HEK293 (cell line): ENCODE data around the gene GMDS.

Source experiments
- CTCF ChIA-PET: fragments of 350-600 bp; formaldehyde crosslinking; extraction: SDS; loops from one replicate; lab custom pipeline; 2021; ENCODE audit warnings: antibody characterized with exemption; lab: Yijun Ruan, JAX
- POLR2A ChIA-PET: fragments of 300-600 bp; formaldehyde crosslinking; extraction: SDS; loops from one replicate; lab custom pipeline; 2020; ENCODE audit warnings: antibody characterized with exemption, inconsistent platforms; lab: Yijun Ruan, JAX
- H3K27ac ChIP-seq: fragments of 200-500 bp; sonication (Bioruptor generic); 2 replicates; pipeline ENCODE4 v1.5.1; 2014; ENCODE audit warnings: low read depth, low read length, control low read depth, inconsistent platforms; ENCODE audit errors: extremely low read depth
- H3K36me3 ChIP-seq, 2 experiments: fragments of 200-500 bp in 1 of 2; sonication (Bioruptor generic) in 1 of 2; 1 replicate in 1 of 2; 2 replicates in 1 of 2; pipeline ENCODE4 v1.5.1; 2014 to 2017; ENCODE audit warnings: inconsistent platforms in 2 of 2, low read length in 2 of 2; ENCODE audit not compliant: control insufficient read depth in 2 of 2, insufficient read depth in 1 of 2
- H3K4me1 ChIP-seq: fragments of 200-500 bp; sonication (Bioruptor generic); 2 replicates; pipeline ENCODE4 v1.5.1; 2014; ENCODE audit warnings: mild to moderate bottlenecking, low read length, inconsistent platforms; ENCODE audit not compliant: control insufficient read depth, insufficient read depth
- H3K4me3 ChIP-seq: 2 replicates; pipeline ENCODE4 v1.5.1; 2011; ENCODE audit warnings: low read depth, mild to moderate bottlenecking, control low read depth, low read length, moderate library complexity
- H3K9me3 ChIP-seq: fragments of 200-500 bp; sonication (Bioruptor generic); 2 replicates; pipeline ENCODE4 v1.5.1; 2014; ENCODE audit warnings: low read depth, low read length, inconsistent platforms; ENCODE audit not compliant: control insufficient read depth, insufficient read depth
- FEZF1 ChIP-seq: fragments of 450-650 bp; formaldehyde crosslinking; IDR thresholded peaks from 2 replicates; pipeline ENCODE4 v1.5.1; 2016; ENCODE audit warnings: missing biosample characterization, missing genetic modification characterization
- HOXA7 ChIP-seq: sonication (generic); formaldehyde crosslinking; IDR thresholded peaks from 2 replicates; pipeline ENCODE4 v1.8.1; 2022; ENCODE audit warnings: missing genetic modification reagents, borderline replicate concordance
- MEIS1 ChIP-seq: sonication (generic); formaldehyde crosslinking; IDR thresholded peaks from 2 replicates; pipeline ENCODE4 v1.8.1; 2022; ENCODE audit warnings: missing genetic modification reagents, mild to moderate bottlenecking, borderline replicate concordance
- SCRT1 ChIP-seq: fragments of 450-650 bp; formaldehyde crosslinking; IDR thresholded peaks from 2 replicates; pipeline ENCODE4 v1.5.1; 2016; ENCODE audit warnings: missing biosample characterization, missing genetic modification characterization, borderline replicate concordance
- SCRT2 ChIP-seq: fragments of 450-650 bp; formaldehyde crosslinking; IDR thresholded peaks from 2 replicates; pipeline ENCODE4 v1.5.1; 2016; ENCODE audit warnings: missing biosample characterization, missing genetic modification characterization
- TSHZ1 ChIP-seq: fragments of 450-650 bp; formaldehyde crosslinking; IDR thresholded peaks from 2 replicates; pipeline ENCODE4 v1.5.1; 2016; ENCODE audit warnings: missing biosample characterization, missing genetic modification characterization, borderline replicate concordance
- ZNF140 ChIP-seq: fragments of 450-650 bp; formaldehyde crosslinking; IDR thresholded peaks from 2 replicates; pipeline ENCODE4 v1.5.1; 2016; ENCODE audit warnings: missing biosample characterization, missing genetic modification characterization
- ZNF214 ChIP-seq: fragments of 450-650 bp; formaldehyde crosslinking; IDR thresholded peaks from 2 replicates; pipeline ENCODE4 v1.5.1; 2017; ENCODE audit warnings: missing biosample characterization, mild to moderate bottlenecking, missing genetic modification characterization, borderline replicate concordance
- ZNF239 ChIP-seq: fragments of 450-650 bp; formaldehyde crosslinking; IDR thresholded peaks from 2 replicates; pipeline ENCODE4 v1.5.1; 2016; ENCODE audit warnings: missing biosample characterization, missing genetic modification characterization
- ZNF280D ChIP-seq: fragments of 450-650 bp; formaldehyde crosslinking; IDR thresholded peaks from 2 replicates; pipeline ENCODE4 v1.5.1; 2016; ENCODE audit warnings: missing biosample characterization, missing genetic modification characterization
- ZNF560 ChIP-seq: fragments of 450-650 bp; formaldehyde crosslinking; IDR thresholded peaks from 2 replicates; pipeline ENCODE4 v1.5.1; 2017; ENCODE audit warnings: missing biosample characterization, missing genetic modification characterization, borderline replicate concordance
- ZNF830 ChIP-seq: fragments of 450-650 bp; IDR thresholded peaks from 2 replicates; pipeline ENCODE4 v1.5.0; 2018; ENCODE audit warnings: missing biosample characterization, missing genetic modification characterization, low read depth, mild to moderate bottlenecking, moderate library complexity
- ZNF843 ChIP-seq: fragments of 450-650 bp; formaldehyde crosslinking; IDR thresholded peaks from 2 replicates; pipeline ENCODE4 v1.5.1; 2016; ENCODE audit warnings: missing biosample characterization, missing genetic modification characterization
- TF ChIP-seq, protein P1 (sequence below): fragments of 450-650 bp; formaldehyde crosslinking; IDR thresholded peaks from 2 replicates; pipeline ENCODE4 v1.5.1; 2016; ENCODE audit warnings: missing biosample characterization, missing genetic modification characterization, borderline replicate concordance

The GMDS gene

GRCh38 chr6:1781817-1782184, 463.6 kb downstream of the GMDS start:
- H3K4me3 ChIP-seq: no peak overlapping the region
- H3K36me3 ChIP-seq: no peaks in the 10 kb centered on the region
- H3K9me3 ChIP-seq: no peaks in the 10 kb centered on the region
- no peak overlapping the region for H3K27ac ChIP-seq
- TF ChIP-seq MEIS1 (no peak), SCRT2 (tag by site-specific recombination) (no peak; the same call in 1 of the 2 replicates), ZNF843 (tag by site-specific recombination) (no peak), ZNF560 (no peak), ZNF280D (tag by site-specific recombination) (no peak), HOXA7 (CRISPR knock-in tag) (no peak), TSHZ1 (tag by site-specific recombination) (no peak), ZNF239 (no peak), ZNF830 (tag by site-specific recombination) (no peak), SCRT1 (no peak), ZNF140 (tag by site-specific recombination) (no peak), ZNF214 (tag by site-specific recombination) (no peak), FEZF1 (tag by site-specific recombination) (no peak)
- TF ChIP-seq, protein P1, sequence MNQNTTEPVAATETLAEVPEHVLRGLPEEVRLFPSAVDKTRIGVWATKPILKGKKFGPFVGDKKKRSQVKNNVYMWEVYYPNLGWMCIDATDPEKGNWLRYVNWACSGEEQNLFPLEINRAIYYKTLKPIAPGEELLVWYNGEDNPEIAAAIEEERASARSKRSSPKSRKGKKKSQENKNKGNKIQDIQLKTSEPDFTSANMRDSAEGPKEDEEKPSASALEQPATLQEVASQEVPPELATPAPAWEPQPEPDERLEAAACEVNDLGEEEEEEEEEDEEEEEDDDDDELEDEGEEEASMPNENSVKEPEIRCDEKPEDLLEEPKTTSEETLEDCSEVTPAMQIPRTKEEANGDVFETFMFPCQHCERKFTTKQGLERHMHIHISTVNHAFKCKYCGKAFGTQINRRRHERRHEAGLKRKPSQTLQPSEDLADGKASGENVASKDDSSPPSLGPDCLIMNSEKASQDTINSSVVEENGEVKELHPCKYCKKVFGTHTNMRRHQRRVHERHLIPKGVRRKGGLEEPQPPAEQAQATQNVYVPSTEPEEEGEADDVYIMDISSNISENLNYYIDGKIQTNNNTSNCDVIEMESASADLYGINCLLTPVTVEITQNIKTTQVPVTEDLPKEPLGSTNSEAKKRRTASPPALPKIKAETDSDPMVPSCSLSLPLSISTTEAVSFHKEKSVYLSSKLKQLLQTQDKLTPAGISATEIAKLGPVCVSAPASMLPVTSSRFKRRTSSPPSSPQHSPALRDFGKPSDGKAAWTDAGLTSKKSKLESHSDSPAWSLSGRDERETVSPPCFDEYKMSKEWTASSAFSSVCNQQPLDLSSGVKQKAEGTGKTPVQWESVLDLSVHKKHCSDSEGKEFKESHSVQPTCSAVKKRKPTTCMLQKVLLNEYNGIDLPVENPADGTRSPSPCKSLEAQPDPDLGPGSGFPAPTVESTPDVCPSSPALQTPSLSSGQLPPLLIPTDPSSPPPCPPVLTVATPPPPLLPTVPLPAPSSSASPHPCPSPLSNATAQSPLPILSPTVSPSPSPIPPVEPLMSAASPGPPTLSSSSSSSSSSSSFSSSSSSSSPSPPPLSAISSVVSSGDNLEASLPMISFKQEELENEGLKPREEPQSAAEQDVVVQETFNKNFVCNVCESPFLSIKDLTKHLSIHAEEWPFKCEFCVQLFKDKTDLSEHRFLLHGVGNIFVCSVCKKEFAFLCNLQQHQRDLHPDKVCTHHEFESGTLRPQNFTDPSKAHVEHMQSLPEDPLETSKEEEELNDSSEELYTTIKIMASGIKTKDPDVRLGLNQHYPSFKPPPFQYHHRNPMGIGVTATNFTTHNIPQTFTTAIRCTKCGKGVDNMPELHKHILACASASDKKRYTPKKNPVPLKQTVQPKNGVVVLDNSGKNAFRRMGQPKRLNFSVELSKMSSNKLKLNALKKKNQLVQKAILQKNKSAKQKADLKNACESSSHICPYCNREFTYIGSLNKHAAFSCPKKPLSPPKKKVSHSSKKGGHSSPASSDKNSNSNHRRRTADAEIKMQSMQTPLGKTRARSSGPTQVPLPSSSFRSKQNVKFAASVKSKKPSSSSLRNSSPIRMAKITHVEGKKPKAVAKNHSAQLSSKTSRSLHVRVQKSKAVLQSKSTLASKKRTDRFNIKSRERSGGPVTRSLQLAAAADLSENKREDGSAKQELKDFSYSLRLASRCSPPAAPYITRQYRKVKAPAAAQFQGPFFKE: no peak
- H3K4me1 ChIP-seq: peaks cover 2% of the 10 kb centered on the region
- ChIA-PET POLR2A (no interaction called here), CTCF (interaction anchor here (0.7 to 1.0 kb wide), 2 partner anchors 9 to 14 kb away, joined by 3 to 4 read pairs; no protein-coding TSS in a partner anchor)
